Neural crest cell (in vitro differentiated cells): ENCODE results near the gene CP. TPM values are rescaled to one million over a fixed set of nuclear protein-coding genes. Genes with fewer than 3 reads are reported as not detected.

Experiments
- DNase-seq: peaks from one replicate; pipeline ENCODE4 v3.0.0; 2021; ENCODE audit warnings: low read depth, mixed read lengths, low spot score
- H3K27ac Mint-ChIP-seq: one replicate; pipeline ENCODE4 v1.8.0; 2021; ENCODE audit warnings: mild to moderate bottlenecking, mixed read lengths; ENCODE audit not compliant: unreplicated experiment
- H3K27me3 Mint-ChIP-seq: 2 replicates; pipeline ENCODE4 v1.8.0; 2021; ENCODE audit warnings: low read depth, mild to moderate bottlenecking, mixed read lengths
- H3K36me3 Mint-ChIP-seq: 2 replicates; pipeline ENCODE4 v1.8.0; 2021; ENCODE audit warnings: low read depth, mild to moderate bottlenecking, mixed read lengths
- H3K4me1 Mint-ChIP-seq: 2 replicates; pipeline ENCODE4 v1.8.0; 2021; ENCODE audit warnings: mixed read lengths
- H3K4me3 Mint-ChIP-seq: one replicate; pipeline ENCODE4 v1.8.0; 2021; ENCODE audit warnings: mild to moderate bottlenecking, mixed read lengths
- H3K9me3 Mint-ChIP-seq: 2 replicates; pipeline ENCODE4 v1.8.0; 2021; ENCODE audit warnings: mixed read lengths
- total RNA-seq: library from RNA; stranded (reverse); gene quantifications from 2 replicates; pipeline ENCODE4 v1.2.1, GENCODE V29; 2021
- TF ChIP-seq, protein P1 (sequence below): fragments of 200-600 bp; sonication (generic); conservative IDR thresholded peaks from 2 replicates; pipeline ENCODE4 v1.5.0; 2021; ENCODE audit warnings: antibody characterized with exemption, mild to moderate bottlenecking

The CP gene
- total RNA-seq, 1 donor from 2014 or later: 0.42 TPM

DNA sequence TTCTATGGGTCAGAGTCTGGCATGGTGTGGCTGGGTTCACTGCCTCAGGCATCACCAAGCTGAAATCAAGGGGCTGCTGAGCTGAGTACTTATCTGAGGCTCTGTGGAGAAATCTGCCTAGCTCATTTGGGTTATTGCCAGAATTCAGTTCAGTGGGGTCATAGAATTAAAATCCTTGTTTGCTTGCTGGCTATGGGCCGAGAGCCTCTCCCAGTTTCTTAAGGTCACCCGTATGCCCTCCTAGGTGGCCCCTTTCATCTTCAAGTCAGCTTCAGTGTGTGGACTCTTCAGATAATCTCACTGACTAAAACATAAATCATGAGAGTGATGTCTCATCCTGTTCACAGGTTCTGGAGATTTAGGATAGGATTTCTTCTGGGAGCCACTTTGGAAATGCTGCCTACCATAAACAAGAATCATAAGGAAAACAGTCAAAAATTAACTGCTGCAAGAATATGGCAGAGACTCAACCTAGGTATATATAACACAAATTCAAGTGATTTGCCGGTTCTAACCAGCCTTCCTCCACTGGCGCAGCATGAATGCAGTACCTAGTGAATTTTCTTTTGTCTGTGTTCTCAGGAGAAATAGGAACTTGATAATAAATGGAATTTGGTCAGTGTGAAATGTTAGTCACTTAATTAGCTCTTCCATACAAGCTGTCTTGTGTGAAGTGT is 5.3 kb downstream of the CP start:
- Mint-ChIP-seq H3K36me3 (no peaks in the 10 kb centered on the region), H3K9me3 (no peaks in the 10 kb centered on the region), H3K27ac (no peak overlapping the region), H3K4me1 (peaks cover 18% of the 10 kb centered on the region), H3K4me3 (no peak overlapping the region), H3K27me3 (no peaks in the 10 kb centered on the region)
- no peak for DNase-seq
- TF ChIP-seq, protein P1, sequence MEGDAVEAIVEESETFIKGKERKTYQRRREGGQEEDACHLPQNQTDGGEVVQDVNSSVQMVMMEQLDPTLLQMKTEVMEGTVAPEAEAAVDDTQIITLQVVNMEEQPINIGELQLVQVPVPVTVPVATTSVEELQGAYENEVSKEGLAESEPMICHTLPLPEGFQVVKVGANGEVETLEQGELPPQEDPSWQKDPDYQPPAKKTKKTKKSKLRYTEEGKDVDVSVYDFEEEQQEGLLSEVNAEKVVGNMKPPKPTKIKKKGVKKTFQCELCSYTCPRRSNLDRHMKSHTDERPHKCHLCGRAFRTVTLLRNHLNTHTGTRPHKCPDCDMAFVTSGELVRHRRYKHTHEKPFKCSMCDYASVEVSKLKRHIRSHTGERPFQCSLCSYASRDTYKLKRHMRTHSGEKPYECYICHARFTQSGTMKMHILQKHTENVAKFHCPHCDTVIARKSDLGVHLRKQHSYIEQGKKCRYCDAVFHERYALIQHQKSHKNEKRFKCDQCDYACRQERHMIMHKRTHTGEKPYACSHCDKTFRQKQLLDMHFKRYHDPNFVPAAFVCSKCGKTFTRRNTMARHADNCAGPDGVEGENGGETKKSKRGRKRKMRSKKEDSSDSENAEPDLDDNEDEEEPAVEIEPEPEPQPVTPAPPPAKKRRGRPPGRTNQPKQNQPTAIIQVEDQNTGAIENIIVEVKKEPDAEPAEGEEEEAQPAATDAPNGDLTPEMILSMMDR: no peak

DNA sequence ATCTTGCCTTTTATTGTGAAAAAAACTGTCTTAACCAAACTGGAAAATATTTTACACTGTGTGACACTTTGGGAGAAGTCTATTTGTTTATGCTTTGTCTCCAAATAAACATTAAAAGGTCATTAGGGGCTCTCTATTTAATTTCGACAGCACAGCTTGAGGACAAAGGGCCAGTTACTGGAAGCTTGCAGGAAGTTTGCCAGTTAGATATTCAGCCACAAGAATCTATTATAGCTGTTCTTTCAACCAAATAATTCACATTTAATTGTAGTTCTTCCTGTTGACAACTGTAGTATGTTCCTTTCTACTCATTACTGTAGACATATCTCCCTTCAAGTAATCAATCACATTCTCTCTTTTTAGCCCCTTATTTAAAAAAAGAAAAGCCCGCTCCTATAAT is 6.1 kb downstream of the CP start:
- Mint-ChIP-seq H3K9me3 (no peaks in the 10 kb centered on the region), H3K36me3 (no peaks in the 10 kb centered on the region), H3K4me3 (no peak overlapping the region), H3K4me1 (peaks cover 13% of the 10 kb centered on the region), H3K27ac (no peak overlapping the region), H3K27me3 (no peaks in the 10 kb centered on the region)
- DNase-seq: no peak
- TF ChIP-seq, protein P1: no peak

DNA sequence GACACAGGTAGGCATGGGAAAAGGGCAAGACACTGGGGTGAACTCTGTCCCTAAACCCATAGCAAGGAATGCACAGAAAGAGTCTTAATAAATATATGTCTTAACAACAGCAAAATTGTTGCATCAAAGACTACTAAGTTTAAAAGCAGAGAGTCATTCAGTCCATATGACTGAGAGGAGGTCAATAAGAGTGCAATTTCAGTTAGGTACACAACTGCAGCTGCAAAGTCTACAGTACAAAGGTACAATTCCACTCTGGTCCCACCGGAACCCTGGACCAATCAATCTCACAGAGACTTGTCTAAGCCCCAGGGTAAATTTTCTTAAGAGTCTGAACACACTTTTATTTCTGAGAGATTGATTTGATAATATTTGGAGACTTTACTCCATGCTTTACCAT is 6.9 kb downstream of the CP start:
- TF ChIP-seq, protein P1: no peak
- no peak overlapping the region for H3K27ac Mint-ChIP-seq
- H3K9me3 Mint-ChIP-seq: no peaks in the 10 kb centered on the region
- no peak overlapping the region for H3K4me3 Mint-ChIP-seq
- H3K36me3 Mint-ChIP-seq: no peaks in the 10 kb centered on the region
- DNase-seq: no peak
- peaks cover 13% of the 10 kb centered on the region for H3K4me1 Mint-ChIP-seq
- no peaks in the 10 kb centered on the region for H3K27me3 Mint-ChIP-seq

DNA sequence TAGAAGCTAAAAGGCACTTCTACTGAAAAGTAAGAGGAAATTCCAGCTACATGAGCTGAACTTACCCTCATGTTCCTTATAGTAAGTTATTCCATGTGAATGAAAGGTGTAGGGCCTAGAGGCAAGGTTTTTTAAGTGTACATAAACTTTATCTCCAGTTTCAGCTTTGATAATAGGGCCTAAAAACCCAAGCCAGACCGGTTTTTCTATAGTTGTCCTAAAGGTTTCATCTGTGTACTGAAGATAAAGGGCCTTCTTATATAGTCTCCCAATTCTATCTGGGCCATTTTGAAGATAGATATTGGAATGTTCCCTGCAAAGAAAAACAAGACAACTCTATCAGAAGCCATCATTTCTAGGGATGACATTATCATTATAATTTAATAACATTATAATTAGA is 9.2 kb downstream of the CP start:
- H3K9me3 Mint-ChIP-seq: no peaks in the 10 kb centered on the region
- TF ChIP-seq, protein P1: no peak
- H3K4me3 Mint-ChIP-seq: no peak overlapping the region
- no peak overlapping the region for H3K27ac Mint-ChIP-seq
- peaks cover 13% of the 10 kb centered on the region for H3K4me1 Mint-ChIP-seq
- no peak for DNase-seq
- H3K36me3 Mint-ChIP-seq: no peaks in the 10 kb centered on the region
- no peaks in the 10 kb centered on the region for H3K27me3 Mint-ChIP-seq

DNA sequence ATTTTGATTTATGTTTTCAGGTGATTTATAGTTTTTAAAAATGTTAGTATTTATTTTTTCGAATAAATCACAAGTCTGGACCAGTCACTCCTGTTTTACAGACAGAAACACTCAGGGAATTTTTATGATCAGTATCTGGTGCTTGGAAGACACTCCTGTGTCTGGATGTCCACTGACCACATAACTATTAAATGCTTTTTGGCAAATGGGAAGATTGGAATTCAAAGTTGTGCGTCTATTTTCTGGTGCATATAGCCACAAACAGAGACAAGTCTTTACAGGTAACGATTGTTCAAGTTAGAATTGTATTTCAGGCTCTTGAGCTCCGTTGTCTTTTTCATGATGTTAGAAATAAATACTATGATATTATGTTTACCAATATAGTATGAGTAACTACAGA is 12.2 kb downstream of the CP start:
- H3K4me1 Mint-ChIP-seq: no peaks in the 10 kb centered on the region
- no peak overlapping the region for H3K4me3 Mint-ChIP-seq
- H3K36me3 Mint-ChIP-seq: no peaks in the 10 kb centered on the region
- DNase-seq: no peak
- no peaks in the 10 kb centered on the region for H3K27me3 Mint-ChIP-seq
- H3K9me3 Mint-ChIP-seq: no peaks in the 10 kb centered on the region
- no peak overlapping the region for H3K27ac Mint-ChIP-seq
- TF ChIP-seq, protein P1: no peak
